Thymus (tissue), 11 donors: ENCODE data around the gene SPEM1. TPM values are rescaled to one million over a fixed set of nuclear protein-coding genes. Genes with fewer than 3 reads are reported as not detected.
"Not testable (repeated sequence)": the region's sequence is repeated elsewhere in the genome, so short reads cannot be mapped to it uniquely, and the experiment has no call there.

Experiments used
- DNase-seq, 9 donors: peaks; one replicate each; pipeline ENCODE4 v3.0.0-alpha.2; 2013; ENCODE audit warnings: low spot score in 9 of 9, low read depth in 6 of 9, missing footprints in 1 of 9
- H3K27ac ChIP-seq, 2 donors: one replicate each; pipeline ENCODE4 v1.5.1; 2013; ENCODE audit warnings: control low read depth in 1 of 2, low read depth in 1 of 2, low read length in 1 of 2, mild to moderate bottlenecking in 1 of 2, moderate library complexity in 1 of 2
- H3K27me3 ChIP-seq, 2 donors: one replicate each; pipeline ENCODE4 v1.5.1; 2013; ENCODE audit warnings: low read length in 1 of 2; ENCODE audit not compliant: control insufficient read depth in 2 of 2, insufficient read depth in 1 of 2
- H3K36me3 ChIP-seq, 2 donors: one replicate each; pipeline ENCODE4 v1.5.1; 2013; ENCODE audit warnings: low read length in 1 of 2, mild to moderate bottlenecking in 1 of 2, moderate library complexity in 1 of 2; ENCODE audit not compliant: control insufficient read depth in 2 of 2, insufficient read depth in 2 of 2
- H3K4me1 ChIP-seq, 2 donors: one replicate each; pipeline ENCODE4 v1.5.1; 2013; ENCODE audit warnings: low read length in 2 of 2; ENCODE audit not compliant: control insufficient read depth in 2 of 2, insufficient read depth in 2 of 2
- H3K4me3 ChIP-seq, 2 donors: one replicate each; pipeline ENCODE4 v1.5.1; 2013; ENCODE audit warnings: low read length in 2 of 2, control low read depth in 1 of 2, mild to moderate bottlenecking in 1 of 2
- H3K9me3 ChIP-seq, 2 donors: one replicate each; pipeline ENCODE4 v1.5.1; 2013; ENCODE audit warnings: low read length in 1 of 2, mild to moderate bottlenecking in 1 of 2; ENCODE audit not compliant: control insufficient read depth in 2 of 2, insufficient read depth in 1 of 2
- WGBS: extraction: QIAGEN DNeasy Blood & Tissue Kit; methylation state at CpG from one replicate; pipeline ENCODE4 v1.1.7; 2013; 5-methylcytosine and 5-hydroxymethylcytosine counted together
- polyA plus RNA-seq: library from polyadenylated mRNA; stranded (reverse); fragments of 200-250 nt; gene quantifications from one replicate; pipeline ENCODE4 v1.2.3, GENCODE V29; 2013
- total RNA-seq: library from RNA; stranded (reverse); fragments of 120-200 nt; gene quantifications from one replicate; pipeline ENCODE4 v1.2.4, GENCODE V29; 2013
- donor health status: healthy.

The SPEM1 gene
- total and polyA plus RNA-seq, 2 donors: not detected

- H3K36me3 ChIP-seq: peaks cover 23 to 27% of the 10 kb centered on the region in 2 donors
- peaks cover 0 to 18% of the 10 kb centered on the region in 2 donors for H3K4me1 ChIP-seq
- H3K27ac ChIP-seq: no peak overlapping the region
- no peak overlapping the region for H3K4me3 ChIP-seq
- WGBS: 93% methylated on average over 12 of the region's 12 CpGs
- H3K27me3 ChIP-seq: no peaks in the 10 kb centered on the region
- no peak for DNase-seq
- H3K9me3 ChIP-seq: no peaks in the 10 kb centered on the region
These were observed 48.8 kb downstream of the SPEM1 start for GRCh38 chr17:7468804-7469389.

GRCh38 chr17:7469843-7470242 lies 49.7 kb downstream of the SPEM1 start:
- not testable (repeated sequence) for H3K4me3 ChIP-seq, H3K27ac ChIP-seq, H3K9me3 ChIP-seq, H3K27me3 ChIP-seq, DNase-seq
- H3K4me1 ChIP-seq: peaks cover 0 to 18% of the 10 kb centered on the region in 2 donors
- H3K36me3 ChIP-seq: peaks cover 25 to 26% of the 10 kb centered on the region in 2 donors
- 98% methylated on average over 12 of the region's 12 CpGs for WGBS

- peaks cover 1 to 18% of the 10 kb centered on the region in 2 donors for H3K4me1 ChIP-seq
- not testable (repeated sequence) for H3K9me3 ChIP-seq
- 96% methylated on average over 8 of the region's 8 CpGs for WGBS
These were observed 50.4 kb downstream of the SPEM1 start for GRCh38 chr17:7470457-7470973.

More at GRCh38 chr17:7470457-7470973, 50.4 kb downstream of the SPEM1 start:
- not testable (repeated sequence) for H3K4me3 ChIP-seq, H3K27me3 ChIP-seq, DNase-seq, H3K27ac ChIP-seq
- H3K36me3 ChIP-seq: peaks cover 23 to 24% of the 10 kb centered on the region in 2 donors

Other genes starting within 250 kb of the SPEM1 start
Only the 30 nearest of the 39 such genes appear.
- gene GABARAP, start 177.9 kb upstream of the SPEM1 start, total RNA-seq: 245 TPM
- gene GABARAP, start 177.9 kb upstream of the SPEM1 start, polyA plus RNA-seq: 846 TPM
- gene CTDNEP1, start 168.6 kb upstream of the SPEM1 start, total RNA-seq: 19.5 TPM
- gene CTDNEP1, start 168.6 kb upstream of the SPEM1 start, polyA plus RNA-seq: 79.7 TPM
- gene ELP5, start 168.1 kb upstream of the SPEM1 start, total RNA-seq: 50.7 TPM
- gene ELP5, start 168.1 kb upstream of the SPEM1 start, polyA plus RNA-seq: 35.9 TPM
- gene CLDN7, start 157.8 kb upstream of the SPEM1 start, total RNA-seq: 6.3 TPM
- 34.9 TPM for gene CLDN7, start 157.8 kb upstream of the SPEM1 start, polyA plus RNA-seq
- gene SLC2A4, start 138.6 kb upstream of the SPEM1 start, total RNA-seq: 0.19 TPM
- 1.2 TPM for gene SLC2A4, start 138.6 kb upstream of the SPEM1 start, polyA plus RNA-seq
- 0.66 TPM for gene YBX2, start 125.7 kb upstream of the SPEM1 start, total RNA-seq
- 0.48 TPM for gene YBX2, start 125.7 kb upstream of the SPEM1 start, polyA plus RNA-seq
- gene EIF5A, start 112.7 kb upstream of the SPEM1 start, total RNA-seq: 305 TPM
- 324 TPM for gene EIF5A, start 112.7 kb upstream of the SPEM1 start, polyA plus RNA-seq
- 49.2 TPM for gene GPS2, start 105.0 kb upstream of the SPEM1 start, total RNA-seq
- gene GPS2, start 105.0 kb upstream of the SPEM1 start, polyA plus RNA-seq: 71.3 TPM
- 12.3 TPM for gene NEURL4, start 91.0 kb upstream of the SPEM1 start, total RNA-seq
- 39.6 TPM for gene NEURL4, start 91.0 kb upstream of the SPEM1 start, polyA plus RNA-seq
- 167 TPM for gene ACAP1, start 83.8 kb upstream of the SPEM1 start, total RNA-seq
- gene ACAP1, start 83.8 kb upstream of the SPEM1 start, polyA plus RNA-seq: 364 TPM
- 3.0 TPM for gene KCTD11, start 68.2 kb upstream of the SPEM1 start, total RNA-seq
- gene KCTD11, start 68.2 kb upstream of the SPEM1 start, polyA plus RNA-seq: 9.9 TPM
- not detected for gene TMEM95, start 65.2 kb upstream of the SPEM1 start, total RNA-seq
- gene TMEM95, start 65.2 kb upstream of the SPEM1 start, polyA plus RNA-seq: 0.05 TPM
- gene TNK1, start 39.2 kb upstream of the SPEM1 start, total RNA-seq: 1.8 TPM
- 7.2 TPM for gene TNK1, start 39.2 kb upstream of the SPEM1 start, polyA plus RNA-seq
- 9.3 TPM for gene PLSCR3, start 25.8 kb upstream of the SPEM1 start, total RNA-seq
- gene PLSCR3, start 25.8 kb upstream of the SPEM1 start, polyA plus RNA-seq: 32.7 TPM
- gene TMEM256, start 16.2 kb upstream of the SPEM1 start, total RNA-seq: 109 TPM
- 152 TPM for gene TMEM256, start 16.2 kb upstream of the SPEM1 start, polyA plus RNA-seq
- gene NLGN2, start 12.5 kb upstream of the SPEM1 start, total RNA-seq: 0.38 TPM
- 5.6 TPM for gene NLGN2, start 12.5 kb upstream of the SPEM1 start, polyA plus RNA-seq
- gene SPEM2, start 5.3 kb downstream of the SPEM1 start, total RNA-seq: not detected
- gene SPEM2, start 5.3 kb downstream of the SPEM1 start, polyA plus RNA-seq: 0.02 TPM
- gene SPEM3, start 8.5 kb downstream of the SPEM1 start, total RNA-seq: not detected
- not detected for gene SPEM3, start 8.5 kb downstream of the SPEM1 start, polyA plus RNA-seq
- 6.8 TPM for gene TMEM102, start 15.1 kb downstream of the SPEM1 start, total RNA-seq
- gene TMEM102, start 15.1 kb downstream of the SPEM1 start, polyA plus RNA-seq: 5.1 TPM
- gene FGF11, start 19.2 kb downstream of the SPEM1 start, total RNA-seq: 5.8 TPM
- gene FGF11, start 19.2 kb downstream of the SPEM1 start, polyA plus RNA-seq: 5.5 TPM
- 12.9 TPM for gene CHRNB1, start 24.7 kb downstream of the SPEM1 start, total RNA-seq
- gene CHRNB1, start 24.7 kb downstream of the SPEM1 start, polyA plus RNA-seq: 18.5 TPM
- gene ZBTB4, start 59.3 kb downstream of the SPEM1 start, total RNA-seq: 10.9 TPM
- 29.5 TPM for gene ZBTB4, start 59.3 kb downstream of the SPEM1 start, polyA plus RNA-seq
- gene SLC35G6, start 61.1 kb downstream of the SPEM1 start, total RNA-seq: not detected
- gene SLC35G6, start 61.1 kb downstream of the SPEM1 start, polyA plus RNA-seq: 0.09 TPM
- gene POLR2A, start 64.0 kb downstream of the SPEM1 start, total RNA-seq: 23.5 TPM
- 33.5 TPM for gene POLR2A, start 64.0 kb downstream of the SPEM1 start, polyA plus RNA-seq
- gene TNFSF12, start 128.7 kb downstream of the SPEM1 start, total RNA-seq: 4.2 TPM
- gene TNFSF12, start 128.7 kb downstream of the SPEM1 start, polyA plus RNA-seq: 21.3 TPM
- 6.4 TPM for gene TNFSF13, start 138.4 kb downstream of the SPEM1 start, total RNA-seq
- gene TNFSF13, start 138.4 kb downstream of the SPEM1 start, polyA plus RNA-seq: 19.6 TPM
- gene SENP3, start 141.6 kb downstream of the SPEM1 start, total RNA-seq: 54.2 TPM
- gene SENP3, start 141.6 kb downstream of the SPEM1 start, polyA plus RNA-seq: 44.7 TPM
- 47.0 TPM for gene CD68, start 159.3 kb downstream of the SPEM1 start, total RNA-seq
- 124 TPM for gene CD68, start 159.3 kb downstream of the SPEM1 start, polyA plus RNA-seq
- gene MPDU1, start 163.5 kb downstream of the SPEM1 start, total RNA-seq: 57.8 TPM
- 48.0 TPM for gene MPDU1, start 163.5 kb downstream of the SPEM1 start, polyA plus RNA-seq
- 0.94 TPM for gene SOX15, start 169.8 kb downstream of the SPEM1 start, total RNA-seq
- gene SOX15, start 169.8 kb downstream of the SPEM1 start, polyA plus RNA-seq: 5.2 TPM